Hepatocyte (in vitro differentiated cells): ENCODE results near the gene GMDS.

Experiments
- EZH2 ChIP-seq: fragments of 200-600 bp; sonication (generic); IDR thresholded peaks from 2 replicates; pipeline ENCODE4 v1.6.1; 2016; ENCODE audit warnings: antibody characterized with exemption, mild to moderate bottlenecking, borderline replicate concordance
- EZH2phosphoT487 ChIP-seq: fragments of 200-600 bp; sonication (generic); IDR thresholded peaks from one replicate; pipeline ENCODE4 v1.6.1; 2018; ENCODE audit warnings: antibody characterized with exemption, mild to moderate bottlenecking, low read depth, moderate library complexity; ENCODE audit not compliant: unreplicated experiment, severe bottlenecking
- TF ChIP-seq, protein P1 (sequence below): fragments of 200-600 bp; sonication (generic); IDR thresholded peaks from 2 replicates; pipeline ENCODE4 v1.5.1; 2016; ENCODE audit warnings: antibody characterized with exemption, mild to moderate bottlenecking; ENCODE audit not compliant: poor library complexity

DNA sequence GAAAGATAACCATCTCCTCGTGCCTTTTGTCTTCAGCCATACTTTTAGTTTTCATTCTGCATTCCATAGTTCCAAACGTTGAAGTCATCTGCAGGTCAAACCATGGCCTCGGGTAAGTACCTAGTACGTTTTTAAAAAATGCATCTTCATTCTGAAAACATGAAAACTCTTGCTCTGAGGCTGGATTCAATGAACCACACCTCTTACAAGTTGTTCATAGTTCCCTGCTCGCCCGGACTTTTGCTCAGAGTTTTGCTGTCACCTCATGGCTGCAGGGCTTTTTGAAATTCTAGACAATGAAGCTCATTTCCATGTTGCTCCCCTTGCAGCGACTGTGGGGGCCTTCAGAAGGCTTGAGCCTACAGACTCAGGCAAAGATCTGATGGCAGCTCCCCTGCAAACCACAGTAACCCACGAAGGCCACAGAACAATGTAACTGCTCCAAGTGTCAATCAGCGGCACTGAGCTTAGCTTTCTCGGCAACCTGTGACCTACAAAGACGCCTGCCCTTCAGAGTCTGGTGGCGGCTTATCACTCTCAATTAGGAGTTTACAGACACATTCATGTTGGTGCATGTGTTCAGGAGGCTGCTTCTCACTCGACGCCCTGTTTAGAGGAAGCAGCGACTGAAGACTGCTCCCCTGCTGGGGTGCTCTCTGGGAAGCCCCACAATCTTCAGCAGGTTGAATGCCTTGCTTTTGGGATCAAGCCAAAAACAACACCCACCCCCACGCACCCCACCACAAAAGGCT, 574.5 kb downstream of the GMDS start:
- TF ChIP-seq, protein P1, sequence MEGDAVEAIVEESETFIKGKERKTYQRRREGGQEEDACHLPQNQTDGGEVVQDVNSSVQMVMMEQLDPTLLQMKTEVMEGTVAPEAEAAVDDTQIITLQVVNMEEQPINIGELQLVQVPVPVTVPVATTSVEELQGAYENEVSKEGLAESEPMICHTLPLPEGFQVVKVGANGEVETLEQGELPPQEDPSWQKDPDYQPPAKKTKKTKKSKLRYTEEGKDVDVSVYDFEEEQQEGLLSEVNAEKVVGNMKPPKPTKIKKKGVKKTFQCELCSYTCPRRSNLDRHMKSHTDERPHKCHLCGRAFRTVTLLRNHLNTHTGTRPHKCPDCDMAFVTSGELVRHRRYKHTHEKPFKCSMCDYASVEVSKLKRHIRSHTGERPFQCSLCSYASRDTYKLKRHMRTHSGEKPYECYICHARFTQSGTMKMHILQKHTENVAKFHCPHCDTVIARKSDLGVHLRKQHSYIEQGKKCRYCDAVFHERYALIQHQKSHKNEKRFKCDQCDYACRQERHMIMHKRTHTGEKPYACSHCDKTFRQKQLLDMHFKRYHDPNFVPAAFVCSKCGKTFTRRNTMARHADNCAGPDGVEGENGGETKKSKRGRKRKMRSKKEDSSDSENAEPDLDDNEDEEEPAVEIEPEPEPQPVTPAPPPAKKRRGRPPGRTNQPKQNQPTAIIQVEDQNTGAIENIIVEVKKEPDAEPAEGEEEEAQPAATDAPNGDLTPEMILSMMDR: no peak
- TF ChIP-seq EZH2phosphoT487 (no peak), EZH2 (no peak)
